ENCODE measurements around the gene FGF6. TPM values are rescaled to one million over a fixed set of nuclear protein-coding genes. Genes with fewer than 3 reads are reported as not detected.

Gene FGF6
- total and polyA plus RNA-seq, 2 of the 13 experiments (the other 11 are each of a cell fraction or from before 2014, with no cell fraction given): not detected

DNA sequence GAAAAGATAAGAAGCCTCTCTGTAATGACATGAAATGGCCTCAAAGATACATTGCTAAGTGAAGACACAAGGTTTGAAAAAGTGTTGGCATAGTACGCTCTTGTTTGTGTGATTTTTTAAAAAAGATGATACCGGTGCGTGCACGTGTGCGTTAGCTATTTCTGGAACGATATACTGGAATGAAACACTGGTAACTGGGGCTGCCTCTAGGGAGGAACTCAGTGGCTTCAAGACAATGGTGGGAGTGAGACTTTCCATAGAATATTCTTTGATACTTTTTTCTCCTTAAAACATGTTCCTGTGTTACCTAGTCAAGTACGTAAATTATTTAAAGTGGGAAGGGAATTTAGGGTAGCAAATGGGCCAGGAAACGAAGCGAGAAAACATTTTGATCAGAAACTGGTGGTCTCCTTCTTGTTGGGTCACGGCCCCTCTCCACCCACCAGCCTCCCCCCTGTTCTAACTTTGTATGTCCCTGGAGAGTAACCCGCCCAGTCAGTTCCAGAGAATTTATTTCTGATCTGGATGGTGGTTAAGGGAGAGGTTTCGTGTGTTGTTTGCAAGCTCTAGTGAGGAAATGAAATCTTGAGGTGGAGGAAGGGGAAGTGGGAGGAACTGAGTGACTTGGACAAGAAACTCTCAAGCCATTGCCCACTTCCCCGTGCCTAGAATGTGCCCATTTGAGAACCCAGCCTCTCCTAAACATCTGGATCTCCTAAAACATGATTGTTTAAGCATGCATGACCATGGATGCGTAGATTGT, 6.6 kb downstream of the FGF6 start (continued):
- TF ChIP-seq ZHX2 (IDR thresholded peaks at IDR 0.05; ENCODE audit: low read depth): no peak
- no peak for TF ChIP-seq ZHX2 (CRISPR knock-in tag; IDR thresholded peaks at IDR 0.05; ENCODE audit: borderline replicate concordance)
- TF ChIP-seq SCMH1 (CRISPR knock-in tag; IDR thresholded peaks at IDR 0.05; ENCODE audit: borderline replicate concordance): no peak
- TF ChIP-seq, protein P1, sequence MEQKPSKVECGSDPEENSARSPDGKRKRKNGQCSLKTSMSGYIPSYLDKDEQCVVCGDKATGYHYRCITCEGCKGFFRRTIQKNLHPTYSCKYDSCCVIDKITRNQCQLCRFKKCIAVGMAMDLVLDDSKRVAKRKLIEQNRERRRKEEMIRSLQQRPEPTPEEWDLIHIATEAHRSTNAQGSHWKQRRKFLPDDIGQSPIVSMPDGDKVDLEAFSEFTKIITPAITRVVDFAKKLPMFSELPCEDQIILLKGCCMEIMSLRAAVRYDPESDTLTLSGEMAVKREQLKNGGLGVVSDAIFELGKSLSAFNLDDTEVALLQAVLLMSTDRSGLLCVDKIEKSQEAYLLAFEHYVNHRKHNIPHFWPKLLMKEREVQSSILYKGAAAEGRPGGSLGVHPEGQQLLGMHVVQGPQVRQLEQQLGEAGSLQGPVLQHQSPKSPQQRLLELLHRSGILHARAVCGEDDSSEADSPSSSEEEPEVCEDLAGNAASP (CRISPR knock-in tag; IDR thresholded peaks at IDR 0.05; ENCODE audit: borderline replicate concordance): no peak
- TF ChIP-seq MAX (IDR thresholded peaks at IDR 0.05): no peak
- TF ChIP-seq ZNF788 (CRISPR knock-in tag; IDR thresholded peaks at IDR 0.05; ENCODE audit: borderline replicate concordance): no peak
- TF ChIP-seq TSC22D2 (CRISPR knock-in tag; IDR thresholded peaks at IDR 0.05; ENCODE audit: borderline replicate concordance): no peak
- no peak for TF ChIP-seq ATF7 (IDR thresholded peaks at IDR 0.05)
- TF ChIP-seq ATF7 (CRISPR knock-in tag; IDR thresholded peaks at IDR 0.05): no peak
- TF ChIP-seq, protein P2, sequence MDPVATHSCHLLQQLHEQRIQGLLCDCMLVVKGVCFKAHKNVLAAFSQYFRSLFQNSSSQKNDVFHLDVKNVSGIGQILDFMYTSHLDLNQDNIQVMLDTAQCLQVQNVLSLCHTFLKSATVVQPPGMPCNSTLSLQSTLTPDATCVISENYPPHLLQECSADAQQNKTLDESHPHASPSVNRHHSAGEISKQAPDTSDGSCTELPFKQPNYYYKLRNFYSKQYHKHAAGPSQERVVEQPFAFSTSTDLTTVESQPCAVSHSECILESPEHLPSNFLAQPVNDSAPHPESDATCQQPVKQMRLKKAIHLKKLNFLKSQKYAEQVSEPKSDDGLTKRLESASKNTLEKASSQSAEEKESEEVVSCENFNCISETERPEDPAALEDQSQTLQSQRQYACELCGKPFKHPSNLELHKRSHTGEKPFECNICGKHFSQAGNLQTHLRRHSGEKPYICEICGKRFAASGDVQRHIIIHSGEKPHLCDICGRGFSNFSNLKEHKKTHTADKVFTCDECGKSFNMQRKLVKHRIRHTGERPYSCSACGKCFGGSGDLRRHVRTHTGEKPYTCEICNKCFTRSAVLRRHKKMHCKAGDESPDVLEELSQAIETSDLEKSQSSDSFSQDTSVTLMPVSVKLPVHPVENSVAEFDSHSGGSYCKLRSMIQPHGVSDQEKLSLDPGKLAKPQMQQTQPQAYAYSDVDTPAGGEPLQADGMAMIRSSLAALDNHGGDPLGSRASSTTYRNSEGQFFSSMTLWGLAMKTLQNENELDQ (CRISPR knock-in tag; IDR thresholded peaks at IDR 0.05; ENCODE audit: borderline replicate concordance): no peak
